IMR-90 (cell line): ENCODE measurements around the gene PCGF2.

Experiments
- BHLHE40 ChIP-seq: fragments of 150-350 bp; IDR thresholded peaks from 2 replicates; pipeline ENCODE4 v1.6.1; 2016; ENCODE audit warnings: mild to moderate bottlenecking, low read depth, low read length
- CEBPB ChIP-seq: IDR thresholded peaks from 2 replicates; pipeline ENCODE4 v1.6.1; 2012; ENCODE audit warnings: low read depth, low read length, improper control_type of control experiment
- CTCF ChIP-seq: conservative IDR thresholded peaks from 2 replicates; pipeline ENCODE4 v1.5.1; 2012; ENCODE audit warnings: mild to moderate bottlenecking, low read depth, low read length, improper control_type of control experiment
- FOS ChIP-seq: fragments of 150-350 bp; IDR thresholded peaks from 2 replicates; pipeline ENCODE4 v1.6.1; 2016; ENCODE audit warnings: low read depth, low read length
- MAZ ChIP-seq: IDR thresholded peaks from 2 replicates; pipeline ENCODE4 v1.6.1; 2012; ENCODE audit warnings: low read depth, mild to moderate bottlenecking, low read length, improper control_type of control experiment, moderate library complexity, borderline replicate concordance
- MXI1 ChIP-seq: IDR thresholded peaks from 2 replicates; pipeline ENCODE4 v1.6.1; 2012; ENCODE audit warnings: low read depth, mild to moderate bottlenecking, low read length, moderate library complexity, borderline replicate concordance
- NFE2L2 ChIP-seq: fragments of 150-350 bp; IDR thresholded peaks from 2 replicates; pipeline ENCODE4 v1.6.1; 2016; ENCODE audit warnings: low read depth, mild to moderate bottlenecking, low read length
- POLR2A ChIP-seq: IDR thresholded peaks from 2 replicates; pipeline ENCODE4 v1.6.1; 2012; ENCODE audit warnings: mild to moderate bottlenecking, low read depth, low read length
- RAD21 ChIP-seq: IDR thresholded peaks from 2 replicates; pipeline ENCODE4 v1.6.1; 2012; ENCODE audit warnings: low read length, improper control_type of control experiment
- RCOR1 ChIP-seq: IDR thresholded peaks from 2 replicates; pipeline ENCODE4 v1.6.1; 2012; ENCODE audit warnings: mild to moderate bottlenecking, low read length, improper control_type of control experiment; ENCODE audit not compliant: insufficient replicate concordance
- RFX5 ChIP-seq: IDR thresholded peaks from 2 replicates; pipeline ENCODE4 v1.8.0; 2012; ENCODE audit warnings: low read depth, mild to moderate bottlenecking, low read length, moderate library complexity
- SMC3 ChIP-seq: fragments of 150-350 bp; IDR thresholded peaks from 2 replicates; pipeline ENCODE4 v1.6.1; 2016; ENCODE audit warnings: low read depth, mild to moderate bottlenecking, antibody characterized with exemption, low read length, moderate library complexity
- USF2 ChIP-seq: fragments of 150-350 bp; IDR thresholded peaks from 2 replicates; pipeline ENCODE4 v1.6.1; 2017; ENCODE audit warnings: mild to moderate bottlenecking, antibody characterized with exemption, low read length, low read depth

- TF ChIP-seq MXI1: no peak
- no peak for TF ChIP-seq CTCF
- TF ChIP-seq FOS: no peak
- no peak for TF ChIP-seq CEBPB
- TF ChIP-seq POLR2A: no peak
- no peak for TF ChIP-seq USF2
- no peak for TF ChIP-seq MAZ
- no peak for TF ChIP-seq RAD21
- no peak for TF ChIP-seq NFE2L2
- TF ChIP-seq RCOR1: no peak
- no peak for TF ChIP-seq SMC3
- no peak for TF ChIP-seq RFX5
- no peak for TF ChIP-seq BHLHE40
Measured at GRCh38 chr17:38705523-38705802, 42.7 kb downstream of the PCGF2 start.
